Liver (tissue), 9 donors: ENCODE measurements around the gene ARID5B. TPM values are rescaled to one million over a fixed set of nuclear protein-coding genes. Genes with fewer than 3 reads are reported as not detected.

Source experiments
- DNase-seq: peaks from one replicate; pipeline ENCODE4 v3.0.0-alpha.2; 2017; ENCODE audit warnings: low spot score
- H3K27ac ChIP-seq, 2 donors: one replicate each; pipeline ENCODE4 v1.7.0; 2013; ENCODE audit warnings: inconsistent platforms in 2 of 2, low read length in 2 of 2, control low read depth in 1 of 2, low read depth in 1 of 2, mild to moderate bottlenecking in 1 of 2
- H3K27me3 ChIP-seq, 4 donors: one replicate each; pipeline versions ENCODE4 v1.6.1 to v1.7.0; 2013; ENCODE audit warnings: low read length in 3 of 4, inconsistent platforms in 1 of 4, mild to moderate bottlenecking in 1 of 4, moderate library complexity in 1 of 4; ENCODE audit not compliant: control insufficient read depth in 4 of 4, insufficient read depth in 4 of 4
- H3K36me3 ChIP-seq, 4 donors: one replicate each; pipeline versions ENCODE4 v1.6.1 to v1.7.0; 2013; ENCODE audit warnings: low read length in 3 of 4, mild to moderate bottlenecking in 3 of 4, low read depth in 1 of 4, moderate library complexity in 1 of 4; ENCODE audit not compliant: control insufficient read depth in 4 of 4, insufficient read depth in 3 of 4
- H3K4me1 ChIP-seq, 4 donors: one replicate each; pipeline versions ENCODE4 v1.6.1 to v1.7.0; 2013; ENCODE audit warnings: low read length in 3 of 4, mild to moderate bottlenecking in 3 of 4, moderate library complexity in 1 of 4; ENCODE audit not compliant: control insufficient read depth in 4 of 4, insufficient read depth in 4 of 4
- H3K4me3 ChIP-seq, 3 donors: one replicate each; pipeline versions ENCODE4 v1.6.1 to v1.7.0; 2013; ENCODE audit warnings: low read length in 3 of 3, control low read depth in 1 of 3, low read depth in 1 of 3, mild to moderate bottlenecking in 1 of 3
- H3K9ac ChIP-seq, 2 donors: one replicate each; pipeline ENCODE4 v1.7.0; 2013; ENCODE audit warnings: low read length in 2 of 2, mild to moderate bottlenecking in 2 of 2, moderate library complexity in 2 of 2, control low read depth in 1 of 2, low read depth in 1 of 2
- H3K9me3 ChIP-seq, 4 donors: one replicate each; pipeline versions ENCODE4 v1.6.1 to v1.7.0; 2013; ENCODE audit warnings: low read length in 3 of 4; ENCODE audit not compliant: control insufficient read depth in 4 of 4
- ATF3 ChIP-seq: IDR thresholded peaks from 2 replicates; pipeline ENCODE4 v1.6.1; 2016; ENCODE audit warnings: antibody characterized with exemption
- CTCF ChIP-seq: fragments of 150-350 bp; IDR thresholded peaks from 2 replicates; pipeline ENCODE4 v1.5.1; 2017; ENCODE audit warnings: improper control_type of control experiment, low read depth, low read length; ENCODE audit not compliant: missing input control
- EGR1 ChIP-seq, 2 donors: IDR thresholded peaks; 2 replicates each; pipeline ENCODE4 v1.6.1; 2016 to 2018; ENCODE audit warnings: antibody characterized with exemption in 2 of 2, low read depth in 2 of 2
- FOXA1 ChIP-seq: IDR thresholded peaks from 2 replicates; pipeline ENCODE4 v1.6.1; 2016; ENCODE audit warnings: antibody characterized with exemption
- FOXA2 ChIP-seq: IDR thresholded peaks from 2 replicates; pipeline ENCODE4 v1.6.1; 2016; ENCODE audit warnings: antibody characterized with exemption
- GABPA ChIP-seq, 2 donors: IDR thresholded peaks in 1 of 2; conservative IDR thresholded peaks in 1 of 2; 2 replicates each; pipeline ENCODE4 v1.6.1; 2016; ENCODE audit warnings: antibody characterized with exemption in 2 of 2, mild to moderate bottlenecking in 1 of 2, moderate library complexity in 1 of 2
- HNF4A ChIP-seq, 2 donors: conservative IDR thresholded peaks; 2 replicates each; pipeline ENCODE4 v1.6.1; 2016; ENCODE audit warnings: antibody characterized with exemption in 2 of 2, mild to moderate bottlenecking in 2 of 2
- HNF4G ChIP-seq: IDR thresholded peaks from 2 replicates; pipeline ENCODE4 v1.6.1; 2016; ENCODE audit warnings: antibody characterized with exemption
- JUND ChIP-seq, 2 donors: IDR thresholded peaks; 2 replicates each; pipeline ENCODE4 v1.6.1; 2016; ENCODE audit warnings: antibody characterized with exemption in 2 of 2
- MAX ChIP-seq: IDR thresholded peaks from 2 replicates; pipeline ENCODE4 v1.6.1; 2016; ENCODE audit warnings: antibody characterized with exemption
- NR2F2 ChIP-seq: IDR thresholded peaks from 2 replicates; pipeline ENCODE4 v1.6.1; 2016; ENCODE audit warnings: antibody characterized with exemption
- RAD21 ChIP-seq, 2 donors: IDR thresholded peaks; 2 replicates each; pipeline ENCODE4 v1.6.1; 2016; ENCODE audit warnings: antibody characterized with exemption in 2 of 2, mild to moderate bottlenecking in 2 of 2
- REST ChIP-seq: IDR thresholded peaks from 2 replicates; pipeline ENCODE4 v1.6.1; 2016; ENCODE audit warnings: antibody characterized with exemption, mild to moderate bottlenecking
- RXRA ChIP-seq, 2 donors: IDR thresholded peaks; 2 replicates each; pipeline ENCODE4 v1.6.1; 2017 to 2018; ENCODE audit warnings: antibody characterized with exemption in 2 of 2, mild to moderate bottlenecking in 1 of 2
- SP1 ChIP-seq: IDR thresholded peaks from 2 replicates; pipeline ENCODE4 v1.6.1; 2018; ENCODE audit warnings: antibody characterized with exemption, mild to moderate bottlenecking
- TAF1 ChIP-seq: conservative IDR thresholded peaks from 2 replicates; pipeline ENCODE4 v1.6.1; 2016; ENCODE audit warnings: antibody characterized with exemption, mild to moderate bottlenecking
- YY1 ChIP-seq: IDR thresholded peaks from 2 replicates; pipeline ENCODE4 v1.6.1; 2016; ENCODE audit warnings: antibody characterized with exemption, mild to moderate bottlenecking
- ZBTB33 ChIP-seq: IDR thresholded peaks from 2 replicates; pipeline ENCODE4 v1.6.1; 2016; ENCODE audit warnings: antibody characterized with exemption
- WGBS: extraction: QIAGEN DNeasy Blood & Tissue Kit; methylation state at CpG from one replicate; pipeline ENCODE4 v1.1.7; 2013; 5-methylcytosine and 5-hydroxymethylcytosine counted together
- polyA plus RNA-seq, 2 donors: library from polyadenylated mRNA; stranded (reverse) in 1 of 2; unstranded in 1 of 2; fragments of 200-250 nt in 1 of 2; fragments of >200 nt in 1 of 2; fragmentation: Nextera tagmentation in 1 of 2; extraction: Ambion mirVana in 1 of 2; gene quantifications; one replicate each; pipeline versions ENCODE4 v1.2.1 to v1.2.3, GENCODE V29; 2013 to 2015
- total RNA-seq, 2 donors: library from RNA; depleted of rRNA; stranded (reverse); fragments of >200 nt; gene quantifications; one replicate each; pipeline ENCODE4 v1.2.3, GENCODE V29; 2014
- donor health status: healthy.
- donor health status: healthy.
- donor health status: healthy.
- donor health status: healthy.
- donor health status: healthy.

ARID5B gene
- total and polyA plus RNA-seq, 4 donors = 1.3 to 6.4 (median 5.2) TPM

GRCh38 chr10:62040881-62041280 lies 139.4 kb downstream of the ARID5B start:
- Histone ChIP-seq H3K9ac (no peak overlapping the region), H3K9me3 (no peaks in the 10 kb centered on the region), H3K4me1 (peaks cover 0 to 22% (median 14%) of the 10 kb centered on the region in 4 donors), H3K4me3 (no peak overlapping the region), H3K27ac (no peak overlapping the region), H3K27me3 (no peaks in the 10 kb centered on the region), H3K36me3 (no peaks in the 10 kb centered on the region)
- TF ChIP-seq SP1 = no peak
- no peak for TF ChIP-seq ATF3
- no peak for TF ChIP-seq HNF4A (conservative IDR thresholded peaks at IDR 0.05)
- TF ChIP-seq EGR1 (IDR thresholded peaks at IDR 0.05; ENCODE audit: low read depth in 2 of 2) = no peak
- TF ChIP-seq YY1 = no peak
- no peak for TF ChIP-seq HNF4G
- TF ChIP-seq FOXA2 = no peak
- no peak for TF ChIP-seq JUND (IDR thresholded peaks at IDR 0.05)
- TF ChIP-seq FOXA1 = no peak
- TF ChIP-seq RAD21 (IDR thresholded peaks at IDR 0.05) = no peak
- no peak for TF ChIP-seq CTCF
- no peak for TF ChIP-seq NR2F2
- no peak for TF ChIP-seq GABPA (IDR thresholded peaks at IDR 0.05 in 1 of 2, conservative IDR thresholded peaks at IDR 0.05 in 1 of 2)
- no peak for TF ChIP-seq MAX
- TF ChIP-seq ZBTB33 = no peak
- no peak for TF ChIP-seq TAF1
- TF ChIP-seq REST = no peak
- TF ChIP-seq RXRA (IDR thresholded peaks at IDR 0.05) = no peak
- no peak for DNase-seq
- 66% methylated on average over 4 of the region's 4 CpGs for WGBS
